Measurements from ENCODE around the gene DNAJC8. TPM values are rescaled to one million over a fixed set of nuclear protein-coding genes. Genes with fewer than 3 reads are reported as not detected.

The DNAJC8 gene
- total RNA-seq = 100 to 1,000 TPM in 1 of 3 donors, 10 to 100 TPM in 2; 91.5 to 103 (median 99.4) TPM

- peak; percentile 69 for ATAC-seq
- H3K27me3 Mint-ChIP-seq (ENCODE audit: low read depth) = no peaks in the 10 kb centered on the region
- H3K36me3 Mint-ChIP-seq (ENCODE audit: insufficient read depth) = peaks cover 14% of the 10 kb centered on the region
- H3K9me3 Mint-ChIP-seq = no peaks in the 10 kb centered on the region
- H3K4me3 Mint-ChIP-seq = peak within 1 kb of the TSS; percentile 100
- peak; percentile 93 for DNase-seq
- H3K4me1 Mint-ChIP-seq (ENCODE audit: low read depth) = peaks cover 26% of the 10 kb centered on the region
Observed at GRCh38 chr1:28232558-28233263, at the start of gene DNAJC8. TSS of gene DNAJC8 (minus strand) at chr1:28233029. CDS start at chr1:28232998, 31 bp downstream.

- peaks cover 28% of the 10 kb centered on the region for H3K36me3 Mint-ChIP-seq (ENCODE audit: insufficient read depth)
- no peaks in the 10 kb centered on the region for H3K9me3 Mint-ChIP-seq
- no peak for ATAC-seq
- no peak overlapping the region for H3K4me3 Mint-ChIP-seq
- H3K4me1 Mint-ChIP-seq (ENCODE audit: low read depth) = peaks cover 4% of the 10 kb centered on the region
- no peaks in the 10 kb centered on the region for H3K27me3 Mint-ChIP-seq (ENCODE audit: low read depth)
- no peak for DNase-seq
Observed at GRCh38 chr1:28281608-28282425, 49.0 kb upstream of the DNAJC8 start.

GRCh38 chr1:28280977-28281381, 48.1 kb upstream of the DNAJC8 start:
- ATAC-seq (no peak), DNase-seq (no peak)
- Mint-ChIP-seq H3K9me3 (no peaks in the 10 kb centered on the region), H3K4me1 (ENCODE audit: low read depth) (peaks cover 4% of the 10 kb centered on the region), H3K4me3 (no peak overlapping the region), H3K27me3 (ENCODE audit: low read depth) (no peaks in the 10 kb centered on the region), H3K36me3 (ENCODE audit: insufficient read depth) (peaks cover 28% of the 10 kb centered on the region)

- no peaks in the 10 kb centered on the region for H3K27me3 Mint-ChIP-seq (ENCODE audit: low read depth)
- no peaks in the 10 kb centered on the region for H3K9me3 Mint-ChIP-seq
- ATAC-seq (no peak), DNase-seq (no peak)
- peaks cover 4% of the 10 kb centered on the region for H3K4me1 Mint-ChIP-seq (ENCODE audit: low read depth)
- peaks cover 28% of the 10 kb centered on the region for H3K36me3 Mint-ChIP-seq (ENCODE audit: insufficient read depth)
- no peak overlapping the region for H3K4me3 Mint-ChIP-seq
Observed at GRCh38 chr1:28280501-28280900, 47.7 kb upstream of the DNAJC8 start.

GRCh38 chr1:28279721-28280120, 46.9 kb upstream of the DNAJC8 start:
- Mint-ChIP-seq H3K4me3 (no peak overlapping the region), H3K27me3 (ENCODE audit: low read depth) (no peaks in the 10 kb centered on the region), H3K4me1 (ENCODE audit: low read depth) (peaks cover 4% of the 10 kb centered on the region), H3K9me3 (no peaks in the 10 kb centered on the region), H3K36me3 (ENCODE audit: insufficient read depth) (peaks cover 31% of the 10 kb centered on the region)
- ATAC-seq (no peak), DNase-seq (no peak)

- no peak for ATAC-seq
- H3K9me3 Mint-ChIP-seq = no peaks in the 10 kb centered on the region
- H3K36me3 Mint-ChIP-seq (ENCODE audit: insufficient read depth) = peaks cover 36% of the 10 kb centered on the region
- no peaks in the 10 kb centered on the region for H3K27me3 Mint-ChIP-seq (ENCODE audit: low read depth)
- H3K4me3 Mint-ChIP-seq = no peak overlapping the region
- H3K4me1 Mint-ChIP-seq (ENCODE audit: low read depth) = peaks cover 4% of the 10 kb centered on the region
- DNase-seq = no peak
Observed at GRCh38 chr1:28278763-28279162, 45.9 kb upstream of the DNAJC8 start.

- no peaks in the 10 kb centered on the region for H3K4me1 Mint-ChIP-seq (ENCODE audit: low read depth)
- H3K9me3 Mint-ChIP-seq = no peaks in the 10 kb centered on the region
- ATAC-seq (no peak), DNase-seq (no peak)
- no peak overlapping the region for H3K4me3 Mint-ChIP-seq
- H3K27me3 Mint-ChIP-seq (ENCODE audit: low read depth) = no peaks in the 10 kb centered on the region
- peaks cover 30% of the 10 kb centered on the region for H3K36me3 Mint-ChIP-seq (ENCODE audit: insufficient read depth)
Observed at GRCh38 chr1:28273216-28273860, 40.5 kb upstream of the DNAJC8 start.

- ATAC-seq = no peak
- no peaks in the 10 kb centered on the region for H3K27me3 Mint-ChIP-seq (ENCODE audit: low read depth)
- no peak overlapping the region for H3K4me3 Mint-ChIP-seq
- H3K36me3 Mint-ChIP-seq (ENCODE audit: insufficient read depth) = peaks cover 22% of the 10 kb centered on the region
- DNase-seq = no peak
- H3K4me1 Mint-ChIP-seq (ENCODE audit: low read depth) = peaks cover 3% of the 10 kb centered on the region
- no peaks in the 10 kb centered on the region for H3K9me3 Mint-ChIP-seq
Observed at GRCh38 chr1:28272215-28272852, 39.5 kb upstream of the DNAJC8 start.

- no peak for DNase-seq
- H3K4me3 Mint-ChIP-seq = no peak overlapping the region
- no peak for ATAC-seq
- no peaks in the 10 kb centered on the region for H3K9me3 Mint-ChIP-seq
- peaks cover 8% of the 10 kb centered on the region for H3K4me1 Mint-ChIP-seq (ENCODE audit: low read depth)
- peaks cover 17% of the 10 kb centered on the region for H3K36me3 Mint-ChIP-seq (ENCODE audit: insufficient read depth)
- H3K27me3 Mint-ChIP-seq (ENCODE audit: low read depth) = no peaks in the 10 kb centered on the region
Observed at GRCh38 chr1:28269529-28269928, 36.7 kb upstream of the DNAJC8 start.

GRCh38 chr1:28267633-28268032, 34.8 kb upstream of the DNAJC8 start:
- peaks cover 6% of the 10 kb centered on the region for H3K36me3 Mint-ChIP-seq (ENCODE audit: insufficient read depth)
- H3K4me1 Mint-ChIP-seq (ENCODE audit: low read depth) = peaks cover 13% of the 10 kb centered on the region
- no peaks in the 10 kb centered on the region for H3K27me3 Mint-ChIP-seq (ENCODE audit: low read depth)
- H3K4me3 Mint-ChIP-seq = no peak overlapping the region
- DNase-seq (no peak), ATAC-seq (no peak)
- no peaks in the 10 kb centered on the region for H3K9me3 Mint-ChIP-seq

GRCh38 chr1:28266920-28267322, 34.1 kb upstream of the DNAJC8 start:
- peaks cover 6% of the 10 kb centered on the region for H3K36me3 Mint-ChIP-seq (ENCODE audit: insufficient read depth)
- no peak overlapping the region for H3K4me3 Mint-ChIP-seq
- H3K27me3 Mint-ChIP-seq (ENCODE audit: low read depth) = no peaks in the 10 kb centered on the region
- no peak for ATAC-seq
- DNase-seq = no peak
- no peaks in the 10 kb centered on the region for H3K9me3 Mint-ChIP-seq
- H3K4me1 Mint-ChIP-seq (ENCODE audit: low read depth) = peaks cover 13% of the 10 kb centered on the region

GRCh38 chr1:28265577-28265976, 32.7 kb upstream of the DNAJC8 start:
- H3K36me3 Mint-ChIP-seq (ENCODE audit: insufficient read depth) = peaks cover 12% of the 10 kb centered on the region

GRCh38 chr1:28264897-28265296, 32.1 kb upstream of the DNAJC8 start:
- Mint-ChIP-seq H3K9me3 (no peaks in the 10 kb centered on the region), H3K4me1 (ENCODE audit: low read depth) (peaks cover 24% of the 10 kb centered on the region), H3K27me3 (ENCODE audit: low read depth) (no peaks in the 10 kb centered on the region), H3K36me3 (ENCODE audit: insufficient read depth) (peaks cover 11% of the 10 kb centered on the region), H3K4me3 (no peak overlapping the region)
- DNase-seq (no peak), ATAC-seq (no peak)

More at GRCh38 chr1:28265577-28265976, 32.7 kb upstream of the DNAJC8 start:
- Mint-ChIP-seq H3K4me3 (no peak overlapping the region), H3K27me3 (ENCODE audit: low read depth) (no peaks in the 10 kb centered on the region), H3K9me3 (no peaks in the 10 kb centered on the region), H3K4me1 (ENCODE audit: low read depth) (peaks cover 23% of the 10 kb centered on the region)
- ATAC-seq (no peak), DNase-seq (no peak)

- Mint-ChIP-seq H3K9me3 (no peaks in the 10 kb centered on the region), H3K4me1 (ENCODE audit: low read depth) (peaks cover 44% of the 10 kb centered on the region), H3K36me3 (ENCODE audit: insufficient read depth) (peaks cover 8% of the 10 kb centered on the region), H3K4me3 (peak overlapping the region; percentile 82), H3K27me3 (ENCODE audit: low read depth) (no peaks in the 10 kb centered on the region)
- ATAC-seq (no peak), DNase-seq (no peak)
Observed at GRCh38 chr1:28260803-28261174, 28.0 kb upstream of the DNAJC8 start.

All from activated T-cell treated with anti-CD3 and anti-CD28 coated beads, Interleukin-2, amount 50 U/mL, for 4 hours (primary cell).